ENCODE results near the gene TSPAN18. TPM values are rescaled to one million over a fixed set of nuclear protein-coding genes. Genes with fewer than 3 reads are reported as not detected.
A peak's percentile ranks its signal among the peaks of the same experiment; 100 is the strongest.

Gene TSPAN18
- total and polyA plus RNA-seq, 8 donors: 2.1 to 60.3 (median 11.0) TPM

GRCh38 chr11:44711113-44711786, 15.5 kb upstream of the TSPAN18 start:
- DNase-seq: peak in 1 of 2 donors; percentile 79
- TF ChIP-seq POLR2AphosphoS5 (IDR thresholded peaks at IDR 0.05): no peak
- Histone ChIP-seq H3K27ac (no peak overlapping the region), H3K27me3 (peaks cover 0 to 8% (median 3%) of the 10 kb centered on the region in 3 donors), H3K4me3 (no peak overlapping the region), H3K36me3 (no peaks in the 10 kb centered on the region), H3K9me3 (peaks cover 0 to 6% (median 2%) of the 10 kb centered on the region in 4 donors), H3K4me1 (peaks cover 0 to 8% (median 0%) of the 10 kb centered on the region in 4 donors)
- intact Hi-C loops (cut with DNase I; ENCODE audit: low total_unique reads): no loop called here
- WGBS, 5 donors: 44 to 57% (median 45%) methylated on average over 6 of the region's 6 CpGs

DNA sequence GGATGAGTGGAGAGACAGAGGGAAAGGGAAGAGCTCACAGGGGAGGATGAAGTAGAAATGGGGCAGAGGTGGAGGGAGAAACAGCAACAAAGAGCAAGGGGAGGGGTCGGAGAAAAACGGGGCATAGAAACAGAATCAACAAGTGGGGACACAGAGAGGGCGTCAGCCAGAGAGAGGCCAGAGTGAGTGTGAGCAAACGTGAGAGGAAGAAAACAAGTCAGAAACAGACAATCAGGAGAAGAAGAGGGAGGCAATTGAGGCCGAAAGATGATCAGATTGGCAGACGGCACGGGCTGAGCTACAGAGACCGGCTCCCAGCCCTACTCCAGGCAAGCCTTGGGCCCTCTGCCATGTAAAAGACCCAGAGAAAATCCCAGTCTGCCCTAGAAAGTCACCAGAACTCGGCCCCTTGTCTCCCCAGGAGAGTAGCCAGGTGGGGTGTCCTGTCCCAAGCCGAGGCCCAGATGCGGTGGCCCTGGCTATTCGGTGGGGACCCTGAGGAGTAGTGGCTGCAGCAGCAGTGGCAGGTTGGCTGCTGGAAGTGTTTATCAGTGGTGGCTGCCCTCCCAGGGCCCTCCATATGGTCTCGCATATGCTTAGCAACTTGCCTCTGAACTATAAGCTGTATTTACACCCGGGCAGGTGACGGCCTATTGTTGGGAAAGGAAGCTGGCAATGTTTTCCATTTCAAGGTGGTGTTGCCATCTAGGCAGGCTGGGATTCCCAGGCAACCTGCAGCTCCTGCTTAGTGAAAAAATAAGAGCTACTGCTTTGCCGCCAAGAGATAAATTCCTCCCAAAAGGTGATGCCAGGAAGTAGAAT, 14.8 kb upstream of the TSPAN18 start:
- DNase-seq: peak in 1 of 2 donors; percentile 60
- H3K27me3 ChIP-seq: peaks cover 0 to 8% (median 3%) of the 10 kb centered on the region in 3 donors
- intact Hi-C loops (cut with DNase I; ENCODE audit: low total_unique reads): no loop called here
- H3K4me1 ChIP-seq: peaks cover 0 to 8% (median 0%) of the 10 kb centered on the region in 4 donors
- 42 to 62% (median 54%) methylated on average over 16 of the region's 16 CpGs for WGBS, 5 donors
- no peak overlapping the region for H3K4me3 ChIP-seq
- no peaks in the 10 kb centered on the region for H3K36me3 ChIP-seq
- H3K27ac ChIP-seq: no peak overlapping the region
- TF ChIP-seq POLR2AphosphoS5 (IDR thresholded peaks at IDR 0.05): no peak
- TF ChIP-seq, protein P1, sequence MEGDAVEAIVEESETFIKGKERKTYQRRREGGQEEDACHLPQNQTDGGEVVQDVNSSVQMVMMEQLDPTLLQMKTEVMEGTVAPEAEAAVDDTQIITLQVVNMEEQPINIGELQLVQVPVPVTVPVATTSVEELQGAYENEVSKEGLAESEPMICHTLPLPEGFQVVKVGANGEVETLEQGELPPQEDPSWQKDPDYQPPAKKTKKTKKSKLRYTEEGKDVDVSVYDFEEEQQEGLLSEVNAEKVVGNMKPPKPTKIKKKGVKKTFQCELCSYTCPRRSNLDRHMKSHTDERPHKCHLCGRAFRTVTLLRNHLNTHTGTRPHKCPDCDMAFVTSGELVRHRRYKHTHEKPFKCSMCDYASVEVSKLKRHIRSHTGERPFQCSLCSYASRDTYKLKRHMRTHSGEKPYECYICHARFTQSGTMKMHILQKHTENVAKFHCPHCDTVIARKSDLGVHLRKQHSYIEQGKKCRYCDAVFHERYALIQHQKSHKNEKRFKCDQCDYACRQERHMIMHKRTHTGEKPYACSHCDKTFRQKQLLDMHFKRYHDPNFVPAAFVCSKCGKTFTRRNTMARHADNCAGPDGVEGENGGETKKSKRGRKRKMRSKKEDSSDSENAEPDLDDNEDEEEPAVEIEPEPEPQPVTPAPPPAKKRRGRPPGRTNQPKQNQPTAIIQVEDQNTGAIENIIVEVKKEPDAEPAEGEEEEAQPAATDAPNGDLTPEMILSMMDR (IDR thresholded peaks at IDR 0.05): no peak
- TF ChIP-seq EP300 (IDR thresholded peaks at IDR 0.05): no peak
- TF ChIP-seq POLR2A (IDR thresholded peaks at IDR 0.05): no peak
- H3K9me3 ChIP-seq: peaks cover 0 to 6% (median 1%) of the 10 kb centered on the region in 4 donors

DNA sequence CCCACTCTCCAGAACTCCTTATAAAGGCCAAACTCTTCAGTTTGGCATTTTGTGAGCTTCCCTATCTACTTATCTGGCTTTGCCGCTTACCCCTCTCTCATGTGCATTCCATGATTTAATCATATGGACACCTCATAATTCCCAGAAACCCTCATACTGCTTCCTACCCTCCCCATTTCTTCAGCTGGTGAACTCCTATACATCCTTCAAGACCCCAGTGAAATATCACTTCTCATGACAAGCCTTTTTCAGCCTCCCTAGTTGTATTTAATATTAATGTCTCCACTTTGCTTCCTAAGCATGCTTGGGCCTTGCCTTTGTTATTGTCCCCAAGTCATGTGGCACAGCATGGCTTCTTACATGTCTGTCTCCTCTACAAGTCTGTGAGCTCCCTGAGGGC, 13.7 kb upstream of the TSPAN18 start:
- intact Hi-C loops (cut with DNase I; ENCODE audit: low total_unique reads): no loop called here
- no peak overlapping the region for H3K27ac ChIP-seq
- peaks cover 0 to 8% (median 3%) of the 10 kb centered on the region in 3 donors for H3K27me3 ChIP-seq
- H3K4me1 ChIP-seq: peaks cover 0 to 8% (median 0%) of the 10 kb centered on the region in 4 donors
- no peaks in the 10 kb centered on the region for H3K36me3 ChIP-seq
- no peak for TF ChIP-seq EP300 (IDR thresholded peaks at IDR 0.05)
- no peak for TF ChIP-seq POLR2AphosphoS5 (IDR thresholded peaks at IDR 0.05)
- H3K9me3 ChIP-seq: peaks cover 0 to 6% (median 0%) of the 10 kb centered on the region in 4 donors
- WGBS, 5 donors: 80 to 90% (median 83%) methylated on average over 1 of the region's 1 CpG
- no peak for DNase-seq
- H3K4me3 ChIP-seq: no peak overlapping the region

- no peaks in the 10 kb centered on the region for H3K4me1 ChIP-seq
- H3K9me3 ChIP-seq: no peaks in the 10 kb centered on the region
- peaks cover 0 to 6% (median 3%) of the 10 kb centered on the region in 3 donors for H3K27me3 ChIP-seq
- 47 to 74% (median 56%) methylated on average over 6 of the region's 6 CpGs for WGBS, 5 donors
- no peak for TF ChIP-seq EP300 (IDR thresholded peaks at IDR 0.05)
- no peak for TF ChIP-seq POLR2AphosphoS5 (IDR thresholded peaks at IDR 0.05)
- no peak for TF ChIP-seq POLR2A (IDR thresholded peaks at IDR 0.05)
- TF ChIP-seq, protein P1 (IDR thresholded peaks at IDR 0.05): no peak
- DNase-seq: no peak
- intact Hi-C loops (cut with DNase I; ENCODE audit: low total_unique reads): no loop called here
- H3K36me3 ChIP-seq: no peaks in the 10 kb centered on the region
- no peak overlapping the region for H3K4me3 ChIP-seq
- H3K27ac ChIP-seq: no peak overlapping the region
Observed at GRCh38 chr11:44716256-44716655, 10.5 kb upstream of the TSPAN18 start.

DNA sequence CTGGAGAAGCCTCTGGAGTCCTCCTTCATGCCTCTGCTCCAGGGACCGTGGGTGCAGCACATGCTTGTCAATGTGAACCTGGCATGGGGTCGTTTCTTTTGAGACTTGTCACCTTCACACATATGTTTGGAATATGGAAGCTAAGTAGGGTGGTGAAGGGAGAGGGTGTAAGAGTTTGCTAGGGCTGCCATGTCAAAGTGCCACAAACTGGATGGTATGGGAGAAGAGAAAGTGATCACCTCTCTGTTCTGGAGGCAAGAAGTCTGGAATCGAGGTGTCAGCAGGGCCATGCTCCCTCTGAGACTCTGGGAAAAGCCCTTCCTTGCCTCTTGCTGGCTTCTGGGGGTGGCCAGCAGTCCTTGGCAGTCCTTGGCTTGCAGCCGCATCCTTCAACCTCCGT, 8.7 kb upstream of the TSPAN18 start:
- Histone ChIP-seq H3K4me3 (no peak overlapping the region), H3K9me3 (no peaks in the 10 kb centered on the region), H3K27ac (no peak overlapping the region), H3K27me3 (peaks cover 0 to 6% (median 0%) of the 10 kb centered on the region in 3 donors), H3K36me3 (no peaks in the 10 kb centered on the region), H3K4me1 (no peaks in the 10 kb centered on the region)
- WGBS, 5 donors: 76 to 84% (median 82%) methylated on average over 5 of the region's 5 CpGs
- no peak for TF ChIP-seq POLR2AphosphoS5 (IDR thresholded peaks at IDR 0.05)
- TF ChIP-seq, protein P1 (IDR thresholded peaks at IDR 0.05): no peak
- TF ChIP-seq POLR2A (IDR thresholded peaks at IDR 0.05): no peak
- no peak for TF ChIP-seq EP300 (IDR thresholded peaks at IDR 0.05)
- intact Hi-C loops (cut with DNase I; ENCODE audit: low total_unique reads): no loop called here
- DNase-seq: no peak

Data from stomach (tissue), 9 donors.